Measurements from ENCODE around the gene CDHR1. TPM values are rescaled to one million over a fixed set of nuclear protein-coding genes. Genes with fewer than 3 reads are reported as not detected.
A peak's percentile ranks its signal among the peaks of the same experiment; 100 is the strongest.
"Not testable (repeated sequence)": the region's sequence is repeated elsewhere in the genome, so short reads cannot be mapped to it uniquely, and the experiment has no call there.

CDHR1 gene
- total and polyA plus RNA-seq, 5 donors: 2.4 to 9.1 (median 3.6) TPM

DNA sequence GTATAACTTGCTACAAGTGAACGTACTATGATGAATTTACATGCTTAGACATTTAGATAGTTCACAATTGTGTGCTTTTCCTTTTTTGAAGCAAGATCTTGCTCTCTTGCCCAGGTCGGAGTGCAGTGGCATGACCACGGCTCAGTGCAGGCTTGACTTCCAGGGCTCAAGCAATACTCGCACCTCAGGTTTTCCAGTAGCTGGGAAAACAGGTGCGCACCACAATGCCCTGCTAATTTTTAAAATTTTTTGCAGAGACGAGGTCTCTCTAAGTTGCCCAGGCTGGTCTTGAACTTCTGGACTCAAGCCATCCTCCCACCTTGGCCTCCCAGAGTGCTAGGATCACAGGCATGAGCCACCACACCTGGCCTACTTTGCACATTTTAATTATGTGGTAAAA, 18.9 kb upstream of the CDHR1 start:
- Histone ChIP-seq H3K27ac (ENCODE audit: low read length) (no peak overlapping the region), H3K9me3 (ENCODE audit: control insufficient read depth, low read length) (no peaks in the 10 kb centered on the region), H3K4me1 (ENCODE audit: control insufficient read depth, insufficient read depth, low read length) (no peaks in the 10 kb centered on the region), H3K27me3 (ENCODE audit: control insufficient read depth, insufficient read depth) (no peaks in the 10 kb centered on the region), H3K4me3 (ENCODE audit: low read length) (no peak overlapping the region)
- no peak for ATAC-seq
- intact Hi-C loops (cut with DNase I): no loop called here
- 86% methylated on average over 6 of the region's 6 CpGs for WGBS
- no peak for DNase-seq

GRCh38 chr10:84176351-84176750, 18.0 kb upstream of the CDHR1 start:
- ATAC-seq (no peak), DNase-seq (no peak)
- WGBS: 78% methylated on average over 4 of the region's 4 CpGs
- Histone ChIP-seq H3K27me3 (ENCODE audit: control insufficient read depth, insufficient read depth) (no peaks in the 10 kb centered on the region), H3K4me3 (ENCODE audit: low read length) (no peak overlapping the region), H3K27ac (ENCODE audit: low read length) (no peak overlapping the region), H3K4me1 (ENCODE audit: control insufficient read depth, insufficient read depth, low read length) (no peaks in the 10 kb centered on the region), H3K9me3 (ENCODE audit: control insufficient read depth, low read length) (no peaks in the 10 kb centered on the region)
- intact Hi-C loops (cut with DNase I): no loop called here

GRCh38 chr10:84176836-84177474, 17.4 kb upstream of the CDHR1 start:
- intact Hi-C loops (cut with DNase I): no loop called here
- no peak overlapping the region for H3K27ac ChIP-seq (ENCODE audit: low read length)
- H3K4me3 ChIP-seq (ENCODE audit: low read length): no peak overlapping the region
- 78% methylated on average over 4 of the region's 4 CpGs for WGBS
- ATAC-seq (peak; percentile 17 to 22), DNase-seq (no peak)
- no peaks in the 10 kb centered on the region for H3K9me3 ChIP-seq (ENCODE audit: control insufficient read depth, low read length)
- no peaks in the 10 kb centered on the region for H3K4me1 ChIP-seq (ENCODE audit: control insufficient read depth, insufficient read depth, low read length)
- H3K27me3 ChIP-seq (ENCODE audit: control insufficient read depth, insufficient read depth): no peaks in the 10 kb centered on the region

- Histone ChIP-seq H3K27me3 (ENCODE audit: control insufficient read depth, insufficient read depth) (no peaks in the 10 kb centered on the region), H3K9me3 (ENCODE audit: control insufficient read depth, low read length) (no peaks in the 10 kb centered on the region), H3K27ac (ENCODE audit: low read length) (no peak overlapping the region), H3K4me1 (ENCODE audit: control insufficient read depth, insufficient read depth, low read length) (no peaks in the 10 kb centered on the region), H3K4me3 (ENCODE audit: low read length) (no peak overlapping the region)
- ATAC-seq (peak; percentile 81 to 83), DNase-seq (peak; percentile 38 to 75 (median 74))
- intact Hi-C loops (cut with DNase I): no loop called here
- 49% methylated on average over 8 of the region's 8 CpGs for WGBS
Observed at GRCh38 chr10:84177541-84178141, 16.7 kb upstream of the CDHR1 start.

GRCh38 chr10:84178160-84178609, 16.2 kb upstream of the CDHR1 start:
- 93% methylated on average over 3 of the region's 3 CpGs for WGBS
- no peak overlapping the region for H3K27ac ChIP-seq (ENCODE audit: low read length)
- H3K4me1 ChIP-seq (ENCODE audit: control insufficient read depth, insufficient read depth, low read length): no peaks in the 10 kb centered on the region
- no peaks in the 10 kb centered on the region for H3K27me3 ChIP-seq (ENCODE audit: control insufficient read depth, insufficient read depth)
- DNase-seq: no peak
- intact Hi-C loops (cut with DNase I): no loop called here
- H3K4me3 ChIP-seq (ENCODE audit: low read length): no peak overlapping the region
- no peak for ATAC-seq
- no peaks in the 10 kb centered on the region for H3K9me3 ChIP-seq (ENCODE audit: control insufficient read depth, low read length)

DNA sequence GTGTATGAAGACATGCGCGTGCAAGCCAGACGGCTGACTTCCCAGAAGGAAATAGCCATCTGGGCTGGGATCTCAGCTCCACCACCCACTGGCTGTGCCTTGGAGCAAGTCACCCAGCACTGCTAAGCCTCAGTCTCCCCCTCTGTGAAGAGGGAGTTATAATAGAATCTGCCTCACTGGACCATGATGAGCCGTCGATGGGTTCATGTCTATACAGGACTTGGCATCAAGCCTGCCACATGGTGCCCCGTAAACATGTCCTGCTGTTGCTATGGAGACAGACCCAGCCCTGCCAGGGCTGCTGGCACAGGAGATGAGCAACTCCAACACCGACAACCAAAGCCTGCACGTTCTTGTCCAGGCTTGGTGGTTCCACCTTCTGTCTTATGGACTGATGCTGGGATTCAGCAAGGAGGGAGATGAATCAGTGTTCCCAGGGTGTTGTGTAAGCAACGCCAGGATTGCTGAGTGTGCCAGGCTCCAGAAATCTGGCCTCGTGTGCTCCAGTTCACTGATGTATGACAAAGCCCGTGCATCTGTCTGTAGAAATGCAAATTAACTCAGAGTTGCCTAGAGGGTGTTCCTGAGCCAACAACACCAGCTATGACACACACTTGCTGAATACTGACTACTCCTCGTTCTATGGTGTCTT, 15.2 kb upstream of the CDHR1 start:
- DNase-seq (peak in 2 of 3 donors; percentile 68 to 72), ATAC-seq (peak; percentile 29 to 49)
- H3K9me3 ChIP-seq (ENCODE audit: control insufficient read depth, low read length): no peaks in the 10 kb centered on the region
- WGBS: 51% methylated on average over 12 of the region's 12 CpGs
- intact Hi-C loops (cut with DNase I): no loop called here
- H3K4me3 ChIP-seq (ENCODE audit: low read length): no peak overlapping the region
- no peak overlapping the region for H3K27ac ChIP-seq (ENCODE audit: low read length)
- H3K4me1 ChIP-seq (ENCODE audit: control insufficient read depth, insufficient read depth, low read length): no peaks in the 10 kb centered on the region
- no peaks in the 10 kb centered on the region for H3K27me3 ChIP-seq (ENCODE audit: control insufficient read depth, insufficient read depth)

- intact Hi-C loops (cut with DNase I); H3K4me3 ChIP-seq (ENCODE audit: low read length); H3K9me3 ChIP-seq (ENCODE audit: control insufficient read depth, low read length); ATAC-seq; DNase-seq; H3K4me1 ChIP-seq (ENCODE audit: control insufficient read depth, insufficient read depth, low read length); H3K27ac ChIP-seq (ENCODE audit: low read length); H3K27me3 ChIP-seq (ENCODE audit: control insufficient read depth, insufficient read depth): not testable (repeated sequence)
- 92% methylated on average over 19 of the region's 22 CpGs for WGBS
Observed at GRCh38 chr10:84180386-84180785, 14.0 kb upstream of the CDHR1 start.

GRCh38 chr10:84181631-84182030, 12.7 kb upstream of the CDHR1 start:
- DNase-seq (no peak), ATAC-seq (no peak)
- Histone ChIP-seq H3K27ac (ENCODE audit: low read length) (no peak overlapping the region), H3K4me3 (ENCODE audit: low read length) (no peak overlapping the region), H3K27me3 (ENCODE audit: control insufficient read depth, insufficient read depth) (no peaks in the 10 kb centered on the region), H3K9me3 (ENCODE audit: control insufficient read depth, low read length) (no peaks in the 10 kb centered on the region), H3K4me1 (ENCODE audit: control insufficient read depth, insufficient read depth, low read length) (no peaks in the 10 kb centered on the region)
- 83% methylated on average over 5 of the region's 5 CpGs for WGBS
- intact Hi-C loops (cut with DNase I): no loop called here

DNA sequence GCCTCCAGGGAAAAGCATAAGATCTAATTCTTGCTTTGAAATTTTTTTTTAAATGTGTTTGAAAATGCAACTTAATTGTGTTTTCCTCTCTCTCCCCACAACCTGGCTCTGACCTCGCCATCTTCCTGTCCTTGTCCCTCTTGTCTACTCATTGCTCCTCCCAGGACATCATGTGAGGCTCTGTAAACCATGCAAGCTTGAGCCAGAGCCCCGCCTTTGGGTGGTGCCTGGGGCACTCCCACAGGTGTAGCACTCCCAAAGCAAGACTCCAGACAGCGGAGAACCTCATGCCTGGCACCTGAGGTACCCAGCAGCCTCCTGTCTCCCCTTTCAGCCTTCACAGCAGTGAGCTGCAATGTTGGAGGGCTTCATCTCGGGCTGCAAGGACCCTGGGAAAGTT, 9.8 kb upstream of the CDHR1 start:
- no peak overlapping the region for H3K4me3 ChIP-seq (ENCODE audit: low read length)
- no peak for DNase-seq
- H3K4me1 ChIP-seq (ENCODE audit: control insufficient read depth, insufficient read depth, low read length): no peaks in the 10 kb centered on the region
- 74% methylated on average over 4 of the region's 4 CpGs for WGBS
- H3K9me3 ChIP-seq (ENCODE audit: control insufficient read depth, low read length): no peaks in the 10 kb centered on the region
- intact Hi-C loops (cut with DNase I): no loop called here
- ATAC-seq: peak in 1 of 2 donors; percentile 56
- H3K27ac ChIP-seq (ENCODE audit: low read length): no peak overlapping the region
- no peaks in the 10 kb centered on the region for H3K27me3 ChIP-seq (ENCODE audit: control insufficient read depth, insufficient read depth)

GRCh38 chr10:84185526-84186175, 8.7 kb upstream of the CDHR1 start:
- H3K27ac ChIP-seq (ENCODE audit: low read length): no peak overlapping the region
- no peaks in the 10 kb centered on the region for H3K27me3 ChIP-seq (ENCODE audit: control insufficient read depth, insufficient read depth)
- intact Hi-C loops (cut with DNase I): no loop called here
- no peak overlapping the region for H3K4me3 ChIP-seq (ENCODE audit: low read length)
- no peaks in the 10 kb centered on the region for H3K9me3 ChIP-seq (ENCODE audit: control insufficient read depth, low read length)
- WGBS: 67% methylated on average over 11 of the region's 11 CpGs
- DNase-seq (no peak), ATAC-seq (no peak)
- H3K4me1 ChIP-seq (ENCODE audit: control insufficient read depth, insufficient read depth, low read length): no peaks in the 10 kb centered on the region

- Histone ChIP-seq H3K27ac (ENCODE audit: low read length) (no peak overlapping the region), H3K4me3 (ENCODE audit: low read length) (no peak overlapping the region), H3K4me1 (ENCODE audit: control insufficient read depth, insufficient read depth, low read length) (no peaks in the 10 kb centered on the region), H3K27me3 (ENCODE audit: control insufficient read depth, insufficient read depth) (no peaks in the 10 kb centered on the region), H3K9me3 (ENCODE audit: control insufficient read depth, low read length) (no peaks in the 10 kb centered on the region)
- DNase-seq (no peak), ATAC-seq (no peak)
- 73% methylated on average over 3 of the region's 3 CpGs for WGBS
- intact Hi-C loops (cut with DNase I): no loop called here
Observed at GRCh38 chr10:84188815-84189214, 5.5 kb upstream of the CDHR1 start.

Data from right cardiac atrium (tissue), 5 donors.